IMR-90 (cell line): ENCODE measurements around the gene SECISBP2. TPM values are rescaled to one million over a fixed set of nuclear protein-coding genes. Genes with fewer than 3 reads are reported as not detected.

Experiments used
- ATAC-seq: fragments of 200-7000 bp; cut with Tn5 transposase; 2 replicates; pipeline ENCODE4 v1.9.1; 2020; ENCODE audit warnings: low read depth, mild to moderate bottlenecking, moderate library complexity
- BruUV-seq: library from RNA; stranded (reverse); fragments of 400-500 nt; replicated peaks from 2 replicates; lab custom pipeline; 2021; lab: Mats Ljungman, UMichigan
- CTCF ChIA-PET: fragments of 300-600 bp; formaldehyde crosslinking; extraction: SDS; loops from one replicate; lab custom pipeline; 2021; ENCODE audit warnings: antibody characterized with exemption; lab: Yijun Ruan, JAX
- POLR2A ChIA-PET: fragments of 300-600 bp; sonication (Branson Sonifier 250); formaldehyde crosslinking; loops from one replicate; lab custom pipeline; 2022; ENCODE audit warnings: antibody characterized with exemption; ENCODE audit not compliant: unreplicated experiment; lab: Charles Lee
- DNase-seq: peaks from one replicate; pipeline ENCODE4 v3.0.0; 2013
- H2AFZ ChIP-seq: replicated peaks from 2 replicates; pipeline ENCODE3; 2013; ENCODE audit warnings: low read length, mild to moderate bottlenecking; ENCODE audit not compliant: poor library complexity
- H2AK5ac ChIP-seq: 2 replicates; pipeline ENCODE4 v1.6.1; 2013; ENCODE audit warnings: low read depth, low read length, inconsistent platforms
- H2AK9ac ChIP-seq: replicated peaks from 2 replicates; pipeline ENCODE3; 2013; ENCODE audit warnings: mild to moderate bottlenecking, low read depth, low read length, moderate library complexity; ENCODE audit not compliant: poor library complexity
- H2BK120ac ChIP-seq: 2 replicates; pipeline ENCODE4 v1.6.1; 2013; ENCODE audit warnings: low read depth, low read length, inconsistent platforms
- H2BK15ac ChIP-seq: 3 replicates; pipeline ENCODE4 v1.6.1; 2013; ENCODE audit warnings: low read depth, low read length, inconsistent platforms
- H2BK20ac ChIP-seq: 2 replicates; pipeline ENCODE4 v1.6.1; 2013; ENCODE audit warnings: low read depth, mild to moderate bottlenecking, inconsistent platforms, low read length, moderate library complexity
- H2BK5ac ChIP-seq: 2 replicates; pipeline ENCODE4 v1.6.1; 2013; ENCODE audit warnings: mild to moderate bottlenecking, low read depth, low read length, inconsistent platforms; ENCODE audit not compliant: poor library complexity, severe bottlenecking
- H3K14ac ChIP-seq: replicated peaks from 2 replicates; pipeline ENCODE4 v1.6.1; 2013; ENCODE audit warnings: low read depth, low read length, inconsistent platforms
- H3K18ac ChIP-seq: 2 replicates; pipeline ENCODE4 v1.6.1; 2013; ENCODE audit warnings: low read depth, low read length, control low read depth
- H3K23ac ChIP-seq: 2 replicates; pipeline ENCODE4 v1.6.1; 2013; ENCODE audit warnings: low read depth, low read length, inconsistent platforms
- H3K27ac ChIP-seq: 2 replicates; pipeline ENCODE4 v1.5.1; 2013; ENCODE audit warnings: mild to moderate bottlenecking, control low read depth, low read length; ENCODE audit not compliant: insufficient read depth
- H3K27me3 ChIP-seq: 2 replicates; pipeline ENCODE4 v1.6.1; 2013; ENCODE audit warnings: low read length; ENCODE audit not compliant: control insufficient read depth, insufficient read depth
- H3K36me3 ChIP-seq: 2 replicates; pipeline ENCODE4 v1.6.1; 2013; ENCODE audit warnings: low read length, mixed read lengths; ENCODE audit not compliant: control insufficient read depth, insufficient read depth
- H3K4ac ChIP-seq: 2 replicates; pipeline ENCODE4 v1.6.1; 2013; ENCODE audit warnings: low read depth, low read length, inconsistent platforms
- H3K4me1 ChIP-seq: 2 replicates; pipeline ENCODE4 v1.6.1; 2013; ENCODE audit warnings: low read length, mixed read lengths; ENCODE audit not compliant: control insufficient read depth, insufficient read depth
- H3K4me2 ChIP-seq: 2 replicates; pipeline ENCODE4 v1.6.1; 2013; ENCODE audit warnings: low read depth, mild to moderate bottlenecking, control low read depth, low read length, moderate library complexity
- H3K4me3 ChIP-seq: 2 replicates; pipeline ENCODE4 v1.5.1; 2013; ENCODE audit warnings: low read depth, mild to moderate bottlenecking, control low read depth, low read length, moderate library complexity; ENCODE audit not compliant: insufficient read depth
- H3K56ac ChIP-seq: 2 replicates; pipeline ENCODE4 v1.6.1; 2013; ENCODE audit warnings: low read length, inconsistent platforms; ENCODE audit not compliant: insufficient read depth; ENCODE audit errors: extremely low read depth
- H3K79me1 ChIP-seq, 2 experiments: 2 replicates each; pipeline ENCODE4 v1.6.1; 2013; ENCODE audit warnings: low read length in 2 of 2, inconsistent platforms in 1 of 2, low read depth in 1 of 2
- H3K9ac ChIP-seq: 2 replicates; pipeline ENCODE4 v1.6.1; 2013; ENCODE audit warnings: low read depth, low read length, control low read depth
- H3K9me1 ChIP-seq: 2 replicates; pipeline ENCODE4 v1.6.1; 2013; ENCODE audit warnings: low read length, inconsistent platforms; ENCODE audit not compliant: insufficient read depth
- H3K9me3 ChIP-seq: 2 replicates; pipeline ENCODE4 v1.6.1; 2013; ENCODE audit warnings: low read length; ENCODE audit not compliant: control insufficient read depth, insufficient read depth
- H4K20me1 ChIP-seq: 2 replicates; pipeline ENCODE4 v1.6.1; 2013; ENCODE audit warnings: low read length, inconsistent platforms; ENCODE audit not compliant: insufficient read depth
- H4K5ac ChIP-seq: 2 replicates; pipeline ENCODE4 v1.6.1; 2013; ENCODE audit warnings: mild to moderate bottlenecking, low read depth, low read length, control low read depth
- H4K8ac ChIP-seq, 2 experiments: 2 replicates each; pipeline ENCODE4 v1.6.1; 2013; ENCODE audit warnings: low read depth in 2 of 2, low read length in 2 of 2, control low read depth in 1 of 2, inconsistent platforms in 1 of 2
- H4K91ac ChIP-seq: 2 replicates; pipeline ENCODE4 v1.6.1; 2013; ENCODE audit warnings: low read depth, low read length, inconsistent platforms; ENCODE audit not compliant: insufficient read depth
- BHLHE40 ChIP-seq: fragments of 150-350 bp; IDR thresholded peaks from 2 replicates; pipeline ENCODE4 v1.6.1; 2016; ENCODE audit warnings: mild to moderate bottlenecking, low read depth, low read length
- CEBPB ChIP-seq: IDR thresholded peaks from 2 replicates; pipeline ENCODE4 v1.6.1; 2012; ENCODE audit warnings: low read depth, low read length, improper control_type of control experiment
- CHD1 ChIP-seq: IDR thresholded peaks from 2 replicates; pipeline ENCODE4 v1.6.1; 2012; ENCODE audit warnings: low read depth, low read length, improper control_type of control experiment
- CTCF ChIP-seq: conservative IDR thresholded peaks from 2 replicates; pipeline ENCODE4 v1.5.1; 2012; ENCODE audit warnings: mild to moderate bottlenecking, low read depth, low read length, improper control_type of control experiment
- ELK1 ChIP-seq: fragments of 150-350 bp; IDR thresholded peaks from 2 replicates; pipeline ENCODE4 v1.6.1; 2016; ENCODE audit warnings: low read depth, mild to moderate bottlenecking, low read length, moderate library complexity, borderline replicate concordance
- FOS ChIP-seq: fragments of 150-350 bp; IDR thresholded peaks from 2 replicates; pipeline ENCODE4 v1.6.1; 2016; ENCODE audit warnings: low read depth, low read length
- MAFK ChIP-seq: IDR thresholded peaks from 2 replicates; pipeline ENCODE4 v1.6.1; 2012; ENCODE audit warnings: low read depth, low read length, improper control_type of control experiment
- MXI1 ChIP-seq: IDR thresholded peaks from 2 replicates; pipeline ENCODE4 v1.6.1; 2012; ENCODE audit warnings: low read depth, mild to moderate bottlenecking, low read length, moderate library complexity, borderline replicate concordance
- NFE2L2 ChIP-seq: fragments of 150-350 bp; IDR thresholded peaks from 2 replicates; pipeline ENCODE4 v1.6.1; 2016; ENCODE audit warnings: low read depth, mild to moderate bottlenecking, low read length
- POLR2A ChIP-seq: IDR thresholded peaks from 2 replicates; pipeline ENCODE4 v1.6.1; 2012; ENCODE audit warnings: mild to moderate bottlenecking, low read depth, low read length
- RAD21 ChIP-seq: IDR thresholded peaks from 2 replicates; pipeline ENCODE4 v1.6.1; 2012; ENCODE audit warnings: low read length, improper control_type of control experiment
- RCOR1 ChIP-seq: IDR thresholded peaks from 2 replicates; pipeline ENCODE4 v1.6.1; 2012; ENCODE audit warnings: mild to moderate bottlenecking, low read length, improper control_type of control experiment; ENCODE audit not compliant: insufficient replicate concordance
- RFX5 ChIP-seq: IDR thresholded peaks from 2 replicates; pipeline ENCODE4 v1.8.0; 2012; ENCODE audit warnings: low read depth, mild to moderate bottlenecking, low read length, moderate library complexity
- SMC3 ChIP-seq: fragments of 150-350 bp; IDR thresholded peaks from 2 replicates; pipeline ENCODE4 v1.6.1; 2016; ENCODE audit warnings: low read depth, mild to moderate bottlenecking, antibody characterized with exemption, low read length, moderate library complexity
- USF2 ChIP-seq: fragments of 150-350 bp; IDR thresholded peaks from 2 replicates; pipeline ENCODE4 v1.6.1; 2017; ENCODE audit warnings: mild to moderate bottlenecking, antibody characterized with exemption, low read length, low read depth
- WGBS, 2 experiments: methylation state at CpG; one replicate each; pipeline versions ENCODE4 v1.1.5 to v1.1.7; 2013; ENCODE audit warnings: missing lambda C conversion rate in 2 of 2; ENCODE audit not compliant: insufficient read length in 1 of 2; ENCODE audit errors: extremely low coverage in 2 of 2; 5-methylcytosine and 5-hydroxymethylcytosine counted together
- dilution Hi-C: fragments of 300-500 bp; cut with HindIII; formaldehyde crosslinking; loops from one replicate; pipeline ENCODE4 v1.14.3; 2018; ENCODE audit warnings: low sequenced_read_pairs; ENCODE audit not compliant: unreplicated experiment
- in situ Hi-C: fragments of 300-500 bp; cut with MboI; formaldehyde crosslinking; loops from 3 replicates; pipeline ENCODE4 v1.14.3; 2019; ENCODE audit warnings: low sequenced_read_pairs, inconsistent platforms, mixed read lengths
- intact Hi-C: fragments of 100-400 bp; cut with micrococcal nuclease; formaldehyde crosslinking; loops from 2 replicates; pipeline ENCODE4 v1.10.0; 2022
- polyA plus RNA-seq, 3 experiments: library from polyadenylated mRNA; depleted of rRNA; stranded (reverse); fragments of >200 nt; gene quantifications; 2 replicates each; pipeline ENCODE4 v1.2.3, GENCODE V29; 2012; ENCODE audit warnings: low replicate concordance in 1 of 3
- total RNA-seq: library from RNA; depleted of rRNA; stranded (reverse); fragments of >200 nt; gene quantifications from 2 replicates; pipeline ENCODE4 v1.2.3, GENCODE V29; 2012

Gene SECISBP2
- total and polyA plus RNA-seq, 2 of the 4 experiments (the other 2 are of a cell fraction) = 16.4 to 18.8 TPM

- TF ChIP-seq USF2 (no peak), RCOR1 (no peak), FOS (no peak), NFE2L2 (no peak), CEBPB (no peak), ELK1 (no peak), POLR2A (no peak), CTCF (no peak), SMC3 (no peak), BHLHE40 (no peak), CHD1 (no peak), MAFK (no peak), MXI1 (no peak), RAD21 (no peak), RFX5 (no peak)
- H2AFZ ChIP-seq = no peak overlapping the region
- no TSS peak for BruUV-seq
- H3K9me1 ChIP-seq = no peaks in the 10 kb centered on the region; the same call in 1 of the 2 replicates
- no peak overlapping the region for H3K4ac ChIP-seq
- H2AK5ac ChIP-seq = no peak overlapping the region
- DNase-seq (no peak), ATAC-seq (no peak)
- no peak overlapping the region for H3K18ac ChIP-seq
- no peaks in the 10 kb centered on the region for H3K4me1 ChIP-seq
- no peak overlapping the region for H2BK5ac ChIP-seq
- ChIA-PET CTCF (no interaction called here), POLR2A (no interaction called here)
- H4K20me1 ChIP-seq = no peaks in the 10 kb centered on the region
- no peak overlapping the region for H3K14ac ChIP-seq
- no peak overlapping the region for H3K56ac ChIP-seq
- H4K91ac ChIP-seq = no peak overlapping the region
- H3K36me3 ChIP-seq = no peaks in the 10 kb centered on the region
- peaks cover 0 to 3% of the 10 kb centered on the region in 2 experiments; a peak in 2 of 4 replicates for H3K79me1 ChIP-seq
- no peak overlapping the region for H2BK15ac ChIP-seq
- dilution Hi-C loops = no loop called here
- in situ Hi-C loops = no loop called here
- H3K9me3 ChIP-seq = no peaks in the 10 kb centered on the region
- no peak overlapping the region for H3K9ac ChIP-seq
- H3K23ac ChIP-seq = no peak overlapping the region
- intact Hi-C loops = no loop called here
- H4K5ac ChIP-seq = no peak overlapping the region
- H3K4me2 ChIP-seq = no peak overlapping the region
- H2AK9ac ChIP-seq = no peak overlapping the region
- no CpG with 5 or more reads among the region's 7 CpGs for WGBS, 2 experiments
- H2BK20ac ChIP-seq = no peak overlapping the region
- no peaks in the 10 kb centered on the region for H3K27me3 ChIP-seq
- no peak overlapping the region for H2BK120ac ChIP-seq
- H4K8ac ChIP-seq = no peak overlapping the region
- H3K4me3 ChIP-seq = no peak overlapping the region
- H3K27ac ChIP-seq = no peak overlapping the region
These were observed 14.1 kb upstream of the SECISBP2 start for GRCh38 chr9:89304020-89304833.
